HG02943 (cell line): ENCODE measurements around the gene RARS1.
A peak's percentile ranks its signal among the peaks of the same experiment; 100 is the strongest.
"Not testable (repeated sequence)": the region's sequence is repeated elsewhere in the genome, so short reads cannot be mapped to it uniquely, and the experiment has no call there.

Experiments used
- ATAC-seq: cut with Tn5 transposase; IDR thresholded peaks from one replicate; pipeline ENCODE4 v1.9.1; 2021; ENCODE audit warnings: mild to moderate bottlenecking, low read depth, moderate library complexity; ENCODE audit not compliant: unreplicated experiment

RARS1 gene

GRCh38 chr5:168479166-168479565 lies 7.1 kb upstream of the RARS1 start:
- ATAC-seq: no peak

- no peak for ATAC-seq
Observed at GRCh38 chr5:168480601-168481000, 5.7 kb upstream of the RARS1 start.

- peak; percentile 96 for ATAC-seq
Observed at GRCh38 chr5:168481330-168481788, 4.9 kb upstream of the RARS1 start.

- ATAC-seq: no peak
Observed at GRCh38 chr5:168482361-168482760, 3.9 kb upstream of the RARS1 start.

GRCh38 chr5:168489059-168489458 lies 2.8 kb downstream of the RARS1 start:
- ATAC-seq: no peak

- no peak for ATAC-seq
Observed at GRCh38 chr5:168494057-168494555, 7.8 kb downstream of the RARS1 start.

GRCh38 chr5:168502563-168503237 lies 16.4 kb downstream of the RARS1 start:
- ATAC-seq: no peak

- no peak for ATAC-seq
Observed at GRCh38 chr5:168513861-168514428, 27.7 kb downstream of the RARS1 start.

- no peak for ATAC-seq
Observed at GRCh38 chr5:168525856-168526255, 39.6 kb downstream of the RARS1 start.

- no peak for ATAC-seq
Observed at GRCh38 chr5:168527756-168528295, 41.6 kb downstream of the RARS1 start.

GRCh38 chr5:168528521-168529373 lies 42.5 kb downstream of the RARS1 start, which contains the start of gene FBLL1:
Gene FBLL1 (plus strand): TSS chr5:168529305. CDS start chr5:168529505, 200 bp downstream.
- no peak for ATAC-seq

- ATAC-seq: no peak
Observed at GRCh38 chr5:168529374-168530234, 43.3 kb downstream of the RARS1 start.

GRCh38 chr5:168530621-168531150 lies 44.4 kb downstream of the RARS1 start:
- ATAC-seq: no peak

- ATAC-seq: no peak
Observed at GRCh38 chr5:168531191-168531590, 44.9 kb downstream of the RARS1 start.

- no peak for ATAC-seq
Observed at GRCh38 chr5:168531987-168532864, 46.0 kb downstream of the RARS1 start.

- not testable (repeated sequence) for ATAC-seq
Observed at GRCh38 chr5:168534351-168534750, 48.1 kb downstream of the RARS1 start.

GRCh38 chr5:168537176-168537575 lies 50.9 kb downstream of the RARS1 start:
- ATAC-seq: no peak

- ATAC-seq: no peak
Observed at GRCh38 chr5:168549554-168549953, 63.3 kb downstream of the RARS1 start.

- ATAC-seq: no peak
Observed at GRCh38 chr5:168550656-168551055, 64.4 kb downstream of the RARS1 start.
